HEK293 (cell line): ENCODE data around the gene MAPK14.

ENCODE experiments used
- PRDM1 ChIP-seq: fragments of 450-650 bp; formaldehyde crosslinking; IDR thresholded peaks from 2 replicates; pipeline ENCODE4; 2016; ENCODE audit warnings: missing biosample characterization, missing genetic modification characterization
- REST ChIP-seq: fragments of 450-650 bp; formaldehyde crosslinking; IDR thresholded peaks from 2 replicates; pipeline ENCODE4 v1.5.1; 2016; ENCODE audit warnings: missing biosample characterization, missing genetic modification characterization
- SALL2 ChIP-seq: fragments of 450-650 bp; formaldehyde crosslinking; IDR thresholded peaks from 2 replicates; pipeline ENCODE4 v1.5.0; 2017; ENCODE audit warnings: missing biosample characterization, mild to moderate bottlenecking, missing genetic modification characterization, borderline replicate concordance
- YY1 ChIP-seq: fragments of 450-650 bp; formaldehyde crosslinking; IDR thresholded peaks from 2 replicates; pipeline ENCODE4 v1.5.1; 2018; ENCODE audit warnings: missing biosample characterization, missing genetic modification characterization
- ZNF174 ChIP-seq: fragments of 450-650 bp; formaldehyde crosslinking; IDR thresholded peaks from 2 replicates; pipeline ENCODE4 v1.5.0; 2017; ENCODE audit warnings: missing biosample characterization, mild to moderate bottlenecking, missing genetic modification characterization
- ZNF555 ChIP-seq: fragments of 450-650 bp; formaldehyde crosslinking; conservative IDR thresholded peaks from 2 replicates; pipeline ENCODE4 v1.5.1; 2017; ENCODE audit warnings: missing biosample characterization, mild to moderate bottlenecking, missing genetic modification characterization, inconsistent platforms
- ZNF561 ChIP-seq: fragments of 450-650 bp; IDR thresholded peaks from 2 replicates; pipeline ENCODE4 v1.5.1; 2018; ENCODE audit warnings: missing biosample characterization, missing genetic modification characterization, borderline replicate concordance
- TF ChIP-seq, protein P1 (sequence below): IDR thresholded peaks from 2 replicates; pipeline ENCODE4 v1.6.1; 2011; ENCODE audit warnings: mild to moderate bottlenecking, low read depth, low read length, borderline replicate concordance

DNA sequence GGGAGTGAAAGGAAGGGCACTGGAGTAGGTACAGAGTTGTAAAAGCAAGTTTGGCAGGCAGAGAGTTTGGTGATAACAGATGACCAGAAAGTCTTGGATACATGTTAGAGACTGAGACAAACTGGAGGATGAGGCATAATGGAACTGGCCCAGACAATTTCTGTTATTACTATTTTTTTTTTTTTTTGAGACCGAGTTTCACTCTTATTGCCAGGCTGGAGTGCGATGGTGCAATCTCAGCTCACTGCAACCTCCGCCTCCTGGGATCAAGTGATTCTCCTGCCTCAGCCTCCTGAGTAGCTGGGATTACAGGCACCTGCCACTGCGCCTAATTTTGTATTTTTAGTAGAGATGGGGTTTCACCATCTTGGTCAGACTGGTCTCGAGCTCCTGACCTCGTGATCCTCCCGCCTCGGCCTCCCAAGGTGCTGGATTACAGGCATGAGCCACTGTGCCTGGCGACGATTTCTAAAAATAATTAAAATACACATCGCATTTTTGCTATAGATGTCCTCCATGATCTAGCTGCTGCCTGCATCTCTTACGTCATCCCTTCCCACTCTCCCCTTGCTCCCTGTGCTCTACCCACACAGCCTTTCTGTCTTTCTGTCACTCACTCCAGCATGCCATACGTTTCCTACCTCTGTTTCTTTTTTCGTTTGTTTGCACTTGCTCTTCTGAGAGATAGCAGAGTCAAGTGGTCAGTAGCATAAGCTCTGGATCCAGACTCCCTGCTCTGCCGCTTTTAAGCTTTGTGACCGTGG, 23.5 kb downstream of the MAPK14 start:
- TF ChIP-seq PRDM1 (tag by site-specific recombination): no peak
- no peak for TF ChIP-seq ZNF561
- TF ChIP-seq ZNF555: no peak
- TF ChIP-seq, protein P1, sequence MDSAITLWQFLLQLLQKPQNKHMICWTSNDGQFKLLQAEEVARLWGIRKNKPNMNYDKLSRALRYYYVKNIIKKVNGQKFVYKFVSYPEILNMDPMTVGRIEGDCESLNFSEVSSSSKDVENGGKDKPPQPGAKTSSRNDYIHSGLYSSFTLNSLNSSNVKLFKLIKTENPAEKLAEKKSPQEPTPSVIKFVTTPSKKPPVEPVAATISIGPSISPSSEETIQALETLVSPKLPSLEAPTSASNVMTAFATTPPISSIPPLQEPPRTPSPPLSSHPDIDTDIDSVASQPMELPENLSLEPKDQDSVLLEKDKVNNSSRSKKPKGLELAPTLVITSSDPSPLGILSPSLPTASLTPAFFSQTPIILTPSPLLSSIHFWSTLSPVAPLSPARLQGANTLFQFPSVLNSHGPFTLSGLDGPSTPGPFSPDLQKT: no peak
- TF ChIP-seq YY1 (tag by site-specific recombination): no peak
- no peak for TF ChIP-seq REST (tag by site-specific recombination)
- no peak for TF ChIP-seq SALL2 (tag by site-specific recombination)
- TF ChIP-seq ZNF174: no peak
